NCI-H510A treated with DMSO at 0.1 percent for 48 hours (cell line): ENCODE measurements around the gene PRKCB.
"Not testable (repeated sequence)": the region's sequence is repeated elsewhere in the genome, so short reads cannot be mapped to it uniquely, and the experiment has no call there.

Experiments
- DNase-seq: peaks from one replicate; lab custom pipeline; 2025; lab: John Stamatoyannopoulos, UW

Gene PRKCB

GRCh38 chr16:24098896-24099295, 263.1 kb downstream of the PRKCB start:
- no peak for DNase-seq

DNA sequence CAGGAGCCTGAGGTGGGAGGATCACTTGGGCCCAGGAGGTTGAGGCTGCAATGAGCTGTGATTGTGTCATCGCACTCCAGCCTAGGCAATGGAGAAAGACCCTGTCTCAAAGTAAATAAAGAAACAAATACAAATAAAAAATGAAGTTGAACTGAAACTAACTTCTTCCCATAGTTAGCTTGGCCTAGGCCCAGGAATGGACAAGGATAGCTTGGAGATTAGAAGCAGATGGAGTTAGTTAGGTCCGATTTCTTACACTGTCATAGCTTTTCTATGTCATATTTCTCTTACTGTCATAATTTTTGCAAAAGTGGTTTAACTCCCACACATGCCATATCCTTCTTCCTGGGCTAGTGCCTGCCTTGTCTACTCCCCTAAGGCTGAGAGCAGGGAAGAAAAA, 265.6 kb downstream of the PRKCB start:
- no peak for DNase-seq

GRCh38 chr16:24102209-24102660, 266.5 kb downstream of the PRKCB start:
- DNase-seq = no peak

DNA sequence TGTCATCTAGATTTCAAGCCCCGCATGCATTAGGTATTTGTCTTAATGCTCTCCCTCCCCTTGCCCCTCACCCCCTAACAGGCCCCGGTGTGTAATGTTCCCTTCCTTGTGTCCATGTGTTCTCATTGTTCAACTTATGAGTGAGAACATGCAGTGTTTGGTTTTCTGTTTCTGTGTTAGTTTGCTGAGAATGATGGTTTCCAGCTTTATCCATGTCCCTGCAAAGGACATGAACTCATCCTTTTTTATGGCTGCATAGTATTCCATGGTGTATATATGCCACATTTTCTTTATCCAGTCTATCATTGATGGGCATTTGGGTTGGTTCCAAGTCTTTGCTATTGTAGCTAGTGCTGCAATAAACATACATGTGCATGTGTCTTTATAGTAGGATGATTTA, 269.7 kb downstream of the PRKCB start:
- not testable (repeated sequence) for DNase-seq

DNA sequence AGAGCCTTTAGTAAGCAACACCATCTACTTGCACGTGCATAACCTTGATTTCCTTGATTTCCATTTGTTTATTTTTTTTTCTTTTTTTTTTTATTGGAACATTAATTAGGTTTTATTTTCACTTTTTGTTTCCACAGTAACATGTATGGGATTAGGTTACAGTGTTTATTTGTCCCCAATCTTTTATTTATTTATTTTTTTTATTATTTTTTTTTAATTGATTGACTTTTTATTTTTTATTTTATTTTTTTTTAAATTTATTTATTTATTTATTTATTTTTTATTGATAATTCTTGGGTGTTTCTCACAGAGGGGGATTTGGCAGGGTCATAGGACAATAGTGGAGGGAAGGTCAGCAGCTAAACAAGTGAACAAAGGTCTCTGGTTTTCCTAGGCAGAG, 272.3 kb downstream of the PRKCB start:
- not testable (repeated sequence) for DNase-seq

DNA sequence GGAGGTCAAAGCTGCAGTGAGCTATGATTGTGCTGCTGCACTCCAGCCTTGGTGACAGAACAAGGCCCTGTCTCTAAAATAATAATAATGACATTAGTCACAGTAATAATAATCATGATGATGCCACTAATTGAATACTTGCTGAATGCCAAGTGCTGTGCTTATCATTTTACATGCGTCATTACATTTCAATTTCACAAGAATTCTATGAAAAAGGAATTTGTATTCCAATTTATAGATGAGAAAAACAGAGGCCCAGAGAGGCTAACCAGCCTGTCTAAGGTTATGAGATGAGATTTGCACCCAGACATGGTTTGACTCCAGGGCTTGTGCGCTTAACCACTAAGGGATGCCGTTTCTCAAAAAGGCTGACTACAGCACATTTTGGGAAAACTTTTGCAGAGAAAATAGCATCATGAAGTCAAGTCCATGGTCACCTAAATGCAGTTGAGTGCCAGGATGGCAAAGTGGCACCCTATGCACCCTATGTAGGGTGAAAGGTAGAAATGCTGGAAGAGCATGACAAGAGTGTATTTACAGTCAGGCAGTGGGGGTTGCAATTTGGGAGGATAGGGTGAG, 276.0 kb downstream of the PRKCB start:
- no peak for DNase-seq

DNA sequence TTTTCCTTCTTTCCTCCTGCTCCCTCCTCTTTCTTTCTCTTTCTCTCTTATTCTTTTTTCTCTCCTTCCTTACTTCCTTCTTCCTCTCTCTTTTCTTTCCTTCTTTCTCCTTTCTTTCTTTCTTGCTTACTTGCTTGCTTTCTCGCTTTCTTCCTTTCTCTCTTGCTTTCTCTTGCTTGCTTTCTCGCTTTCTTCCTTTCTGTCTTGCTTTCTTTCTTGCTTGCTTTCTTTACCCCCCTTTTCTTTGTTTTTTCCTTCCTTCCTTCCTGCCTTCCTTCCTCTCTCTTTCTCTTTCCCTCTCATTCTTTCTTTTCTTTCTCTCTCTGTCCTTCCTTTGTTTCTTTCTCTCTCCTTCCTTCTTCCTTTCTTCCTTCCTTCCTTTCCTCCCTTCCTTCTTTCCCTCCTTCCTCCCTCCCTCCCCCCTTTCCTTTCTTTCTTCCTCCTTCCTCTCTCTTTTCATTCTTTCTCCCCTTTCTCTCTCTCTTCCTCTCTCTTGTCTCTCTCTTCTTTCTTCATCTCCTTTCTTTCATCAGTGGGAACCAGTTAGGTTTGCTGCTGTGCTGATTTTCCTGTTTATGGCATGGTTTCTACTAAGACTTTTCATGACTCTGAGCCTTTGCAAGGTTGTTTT, 277.4 kb downstream of the PRKCB start:
- DNase-seq = no peak

- no peak for DNase-seq
Measured at GRCh38 chr16:24114876-24115275, 279.1 kb downstream of the PRKCB start.

DNA sequence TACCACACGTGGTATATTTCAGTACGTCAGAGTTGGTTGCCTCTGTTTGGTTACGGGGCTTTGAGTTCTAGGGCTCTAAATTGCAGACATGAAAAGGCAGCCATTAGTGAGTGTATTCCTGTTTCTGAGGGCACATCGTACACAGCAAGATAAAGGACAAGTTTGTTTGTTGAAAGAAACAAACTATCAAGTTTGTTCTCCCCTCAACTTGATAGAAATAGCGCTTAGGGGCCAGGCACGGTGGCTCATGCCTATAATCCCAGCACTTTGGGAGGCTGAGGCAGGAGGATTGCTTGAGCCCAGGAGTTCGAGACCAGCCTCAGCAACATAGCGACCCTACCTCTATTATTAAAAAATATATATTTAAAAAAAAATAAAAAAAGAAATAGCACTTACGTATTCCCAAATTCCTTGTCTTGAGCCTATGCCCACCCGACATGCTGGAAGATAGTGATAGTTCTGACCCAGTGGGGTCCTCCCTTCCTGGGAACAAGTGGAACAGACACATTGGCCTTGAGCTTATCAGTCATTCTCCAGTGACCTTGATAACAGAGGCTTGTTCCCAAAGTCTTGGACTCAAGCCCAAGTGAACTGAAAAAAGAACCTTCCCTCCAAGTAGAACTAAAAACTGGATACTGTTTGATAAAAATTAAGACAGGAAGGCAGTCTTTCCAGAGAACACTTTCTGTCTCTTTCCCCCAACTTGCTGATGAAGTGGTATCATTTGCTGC, 280.4 kb downstream of the PRKCB start:
- no peak for DNase-seq

- DNase-seq = no peak
Measured at GRCh38 chr16:24116989-24117388, 281.2 kb downstream of the PRKCB start.

- no peak for DNase-seq
Measured at GRCh38 chr16:24117680-24118079, 281.9 kb downstream of the PRKCB start.

- no peak for DNase-seq
Measured at GRCh38 chr16:24118126-24118821, 282.5 kb downstream of the PRKCB start.

DNA sequence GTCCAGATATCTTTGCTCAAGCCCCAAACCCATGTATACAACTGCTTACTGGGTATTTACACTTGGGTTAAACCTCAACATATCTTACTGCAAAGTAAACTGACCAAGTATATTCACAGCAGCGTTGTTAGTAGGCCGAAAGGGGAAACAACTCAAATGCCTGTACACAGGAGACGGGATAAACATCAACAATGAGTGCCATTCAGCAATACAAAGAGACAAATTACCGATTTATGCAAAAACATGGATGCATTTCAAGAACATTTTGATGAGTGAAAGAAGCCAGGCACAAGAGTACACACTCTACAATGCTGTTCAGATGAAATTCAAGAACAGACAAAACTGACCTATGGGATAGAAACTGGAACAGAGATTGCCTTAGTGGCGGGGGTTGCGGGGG, 284.0 kb downstream of the PRKCB start:
- DNase-seq = no peak

DNA sequence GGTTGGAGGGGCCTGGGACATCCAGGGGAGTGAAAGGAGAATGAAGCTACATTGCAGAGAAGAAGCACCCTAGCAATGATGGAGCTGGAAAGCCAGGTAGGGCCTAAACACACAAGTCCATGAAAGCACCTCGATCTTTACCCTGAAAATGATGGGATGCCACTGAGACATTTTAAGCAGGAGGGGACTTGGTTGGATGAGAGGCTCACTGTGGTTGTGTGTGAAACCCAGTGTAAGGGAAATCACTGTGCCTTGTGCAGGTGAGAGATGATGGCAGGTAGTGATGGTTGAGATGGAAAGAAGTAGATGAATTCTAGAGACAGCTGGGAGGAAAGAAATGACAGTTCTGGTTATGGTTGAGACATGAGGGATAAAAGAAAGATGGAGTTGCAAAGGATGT, 287.5 kb downstream of the PRKCB start:
- no peak for DNase-seq

DNA sequence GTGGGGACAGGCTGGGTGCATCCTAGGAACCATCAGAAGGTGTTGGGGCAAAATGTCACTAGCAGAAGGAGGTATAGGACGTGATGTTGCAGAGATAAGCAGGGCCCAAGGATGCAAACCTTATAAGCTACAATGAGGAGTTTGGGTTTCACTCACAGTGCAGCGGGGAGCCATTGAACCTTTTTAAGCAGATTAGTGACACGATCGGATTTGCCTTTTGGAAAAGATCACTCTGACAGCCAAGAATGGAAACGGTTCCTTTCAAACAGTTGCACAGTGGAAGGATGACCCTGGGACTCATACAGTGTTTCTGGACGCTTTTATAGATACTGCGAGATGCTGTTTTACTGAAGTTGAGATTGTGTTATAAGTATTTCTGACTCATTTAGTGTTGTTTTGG, 288.5 kb downstream of the PRKCB start:
- DNase-seq = no peak

DNA sequence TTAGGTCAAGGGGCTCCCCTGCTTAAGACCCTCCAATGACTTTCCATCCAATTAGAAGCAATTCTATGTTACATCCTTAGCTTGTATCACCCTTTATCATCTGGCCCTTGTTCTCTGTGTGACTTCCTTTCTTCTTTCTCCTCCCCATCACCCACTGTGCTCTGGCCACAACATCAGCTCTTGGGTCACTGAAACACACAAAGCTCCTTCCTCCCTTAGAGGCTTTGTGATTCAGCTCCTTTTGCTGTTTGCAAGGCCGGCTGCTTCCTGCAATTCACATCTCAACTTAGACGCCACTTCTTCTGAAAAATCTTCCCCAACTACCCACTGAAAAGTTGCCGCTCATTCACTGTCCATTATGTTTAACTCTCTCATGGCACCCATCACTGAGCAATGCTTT, 289.4 kb downstream of the PRKCB start:
- DNase-seq = no peak

DNA sequence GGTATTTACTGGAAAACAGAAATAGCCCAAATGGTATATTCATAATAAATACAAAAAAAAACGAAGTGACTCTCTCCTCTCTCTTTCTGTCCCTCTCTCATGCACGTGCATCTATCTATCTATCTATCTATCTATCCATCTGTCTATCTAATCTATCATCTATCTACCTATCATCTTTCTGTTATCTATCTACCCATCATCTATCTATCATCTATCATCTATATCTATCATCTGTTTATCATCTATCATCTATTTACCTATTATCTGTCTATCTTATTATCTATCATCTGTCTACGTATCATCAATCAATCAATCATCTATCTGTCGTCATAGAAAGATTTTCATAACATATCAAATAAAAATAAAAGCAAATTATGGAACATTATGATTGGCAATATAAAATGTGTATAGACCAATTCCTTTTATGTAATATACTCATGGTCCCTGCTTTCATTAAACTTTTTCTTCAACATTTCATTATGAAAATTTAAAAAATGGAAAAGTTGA, 293.7 kb downstream of the PRKCB start:
- no peak for DNase-seq

DNA sequence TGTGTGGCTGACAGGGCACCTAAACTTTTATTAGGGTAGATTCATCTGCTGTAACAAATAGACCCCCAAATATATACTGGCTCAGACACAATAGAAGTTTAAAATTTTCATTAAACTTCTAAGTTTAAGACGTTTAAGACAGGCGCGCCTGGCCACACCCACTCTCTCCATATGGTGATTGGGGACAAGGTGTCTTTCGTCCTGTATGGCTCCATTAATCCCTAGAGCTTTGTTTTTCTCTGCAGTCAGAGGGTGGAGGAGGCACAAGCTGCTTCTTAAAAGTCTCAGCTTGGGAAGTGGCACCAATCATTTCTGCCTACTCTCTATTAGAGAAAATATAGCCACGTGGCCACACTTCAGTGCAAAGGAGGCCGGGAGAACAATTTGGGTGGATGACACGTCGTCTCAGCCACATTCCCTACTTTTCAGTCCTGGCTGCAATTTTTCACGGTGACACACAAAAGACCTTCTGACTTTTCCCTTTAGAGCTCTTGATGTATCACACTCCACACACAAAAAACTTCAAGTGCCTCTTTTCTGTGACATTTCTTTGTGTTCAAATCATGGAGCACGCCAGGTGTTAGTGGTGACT, 294.8 kb downstream of the PRKCB start:
- no peak for DNase-seq

DNA sequence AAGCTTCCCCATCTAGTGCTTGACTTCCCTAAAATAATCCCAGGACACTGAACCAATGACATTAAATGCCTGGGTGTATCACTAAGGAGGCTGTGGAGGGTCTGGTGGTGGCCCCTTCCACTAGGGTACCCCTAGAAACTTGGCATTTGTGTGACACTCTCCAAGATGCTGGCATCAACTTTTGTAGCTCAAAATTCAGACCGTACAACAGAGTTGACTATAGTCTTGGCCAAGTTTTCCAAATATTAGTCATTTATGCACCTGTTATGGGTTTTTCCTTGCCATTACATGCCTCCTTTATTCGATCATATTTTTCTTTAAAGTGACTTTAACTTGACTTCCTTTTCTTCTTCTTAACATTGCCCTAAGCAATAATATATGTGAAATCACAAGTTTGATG, 295.5 kb downstream of the PRKCB start:
- DNase-seq = no peak

DNA sequence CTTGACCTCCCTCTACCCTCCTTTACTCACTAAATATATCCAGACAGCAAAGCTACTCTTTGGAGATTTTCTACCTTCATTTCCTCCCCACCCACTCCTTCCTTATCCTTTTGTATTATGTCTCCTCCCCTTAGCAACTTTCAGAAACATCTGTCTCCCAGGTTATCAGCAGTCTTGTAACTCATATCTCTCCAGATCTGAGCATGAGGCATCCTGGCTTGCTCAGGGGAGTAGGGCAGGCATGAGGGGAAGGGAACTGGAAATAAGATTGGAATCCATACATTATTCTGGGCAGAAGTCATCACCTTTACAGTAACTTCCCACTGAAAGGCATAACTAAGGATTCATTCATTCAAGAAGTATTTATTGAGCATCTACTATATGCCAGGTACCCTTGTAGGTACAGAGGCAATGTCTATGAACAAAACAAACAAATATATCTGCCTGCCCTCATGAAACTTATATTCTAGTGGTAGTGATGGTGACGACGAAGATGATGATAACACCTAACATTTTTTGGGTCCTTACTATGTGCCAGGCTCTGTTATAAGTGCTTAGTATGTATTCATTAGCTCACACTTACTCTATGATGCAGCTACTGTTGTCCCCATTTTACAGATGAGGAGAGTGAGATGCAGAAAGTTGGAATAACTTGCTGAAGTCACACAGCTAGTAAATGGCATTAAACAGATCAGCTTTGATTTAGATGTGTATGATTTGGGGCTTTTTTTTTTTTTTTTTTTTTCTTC, 296.4 kb downstream of the PRKCB start:
- DNase-seq = no peak

DNA sequence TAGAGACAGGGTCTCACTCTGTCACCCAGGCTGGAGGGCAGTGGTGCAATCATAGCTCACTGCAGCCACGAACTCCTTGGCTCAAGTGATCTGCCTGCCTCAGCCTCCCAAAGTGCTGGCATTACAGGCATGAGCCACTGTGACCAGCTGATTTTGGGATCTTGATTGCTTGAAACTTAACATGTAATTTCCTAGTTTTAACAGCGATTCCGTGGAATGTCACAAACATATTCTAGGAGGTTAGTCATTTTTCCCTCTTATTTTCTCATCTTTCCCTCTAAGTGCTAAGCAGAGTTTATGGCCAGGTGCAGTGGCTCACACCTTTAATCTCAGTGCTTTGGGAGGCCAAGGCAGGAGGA, 297.0 kb downstream of the PRKCB start:
- no peak for DNase-seq
